ENCODE results near the gene FGD6.

- TF ChIP-seq EP300 (IDR thresholded peaks at IDR 0.05) = no peak
- no peak for TF ChIP-seq POLR2AphosphoS5 (IDR thresholded peaks at IDR 0.05)
Observed at GRCh38 chr12:95134085-95134484, 83.2 kb downstream of the FGD6 start.

Data from gastroesophageal sphincter (tissue), 2 donors.